GM23338 (cell line): Measurements from ENCODE around the gene KLK4. TPM values are rescaled to one million over a fixed set of nuclear protein-coding genes. Genes with fewer than 3 reads are reported as not detected.

Experiments
- ATAC-seq: fragments of 200-7000 bp; cut with Tn5 transposase; 3 replicates; pipeline ENCODE4 v1.9.1; 2020
- DNase-seq: peaks from one replicate; pipeline ENCODE4 v3.0.0-alpha.2; 2015; ENCODE audit warnings: low spot score
- H2AFZ ChIP-seq: fragments of 200-600 bp; sonication (generic); 2 replicates; pipeline ENCODE4 v1.8.0; 2016; ENCODE audit warnings: antibody characterized with exemption, mild to moderate bottlenecking, moderate library complexity
- H3F3A ChIP-seq: fragments of 200-600 bp; sonication (generic); replicated peaks from 2 replicates; pipeline ENCODE4 v1.8.0; 2017; ENCODE audit warnings: antibody characterized with exemption, mixed run types, low read depth
- H3K27ac ChIP-seq: fragments of 200-600 bp; sonication (generic); 2 replicates; pipeline ENCODE4 v1.6.1; 2016; ENCODE audit warnings: low read depth
- H3K27me3 ChIP-seq: fragments of 200-600 bp; sonication (generic); 2 replicates; pipeline ENCODE4 v1.8.0; 2016; ENCODE audit warnings: mild to moderate bottlenecking, mixed run types, moderate library complexity; ENCODE audit not compliant: insufficient read depth
- H3K36me3 ChIP-seq: fragments of 200-600 bp; sonication (generic); 2 replicates; pipeline ENCODE4 v1.8.0; 2016; ENCODE audit warnings: mild to moderate bottlenecking; ENCODE audit not compliant: insufficient read depth
- H3K4me1 ChIP-seq: fragments of 200-600 bp; sonication (generic); 2 replicates; pipeline ENCODE4 v1.8.0; 2016; ENCODE audit warnings: mild to moderate bottlenecking, moderate library complexity; ENCODE audit not compliant: insufficient read depth
- H3K4me2 ChIP-seq: fragments of 200-600 bp; sonication (generic); 2 replicates; pipeline ENCODE4 v1.7.1; 2017; ENCODE audit warnings: mixed run types
- H3K4me3 ChIP-seq: fragments of 200-600 bp; sonication (generic); 2 replicates; pipeline ENCODE4 v1.6.1; 2016; ENCODE audit warnings: mixed run types
- H3K79me2 ChIP-seq: fragments of 200-600 bp; sonication (generic); replicated peaks from 2 replicates; pipeline ENCODE4 v1.8.0; 2017; ENCODE audit warnings: mild to moderate bottlenecking; ENCODE audit not compliant: insufficient read depth
- H3K9me2 ChIP-seq: fragments of 200-600 bp; sonication (generic); 2 replicates; pipeline ENCODE4 v1.8.0; 2017; ENCODE audit not compliant: insufficient read depth
- H4K20me1 ChIP-seq: fragments of 200-600 bp; sonication (generic); replicated peaks from 2 replicates; pipeline ENCODE4 v1.8.0; 2017; ENCODE audit warnings: mild to moderate bottlenecking; ENCODE audit not compliant: insufficient read depth
- H3K27ac Mint-ChIP-seq: 2 replicates; pipeline ENCODE4 v1.8.0; 2020; ENCODE audit warnings: inconsistent platforms, mild to moderate bottlenecking, moderate library complexity, mixed read lengths
- H3K27me3 Mint-ChIP-seq: 3 replicates; pipeline ENCODE4 v1.8.0; 2022; ENCODE audit warnings: low read depth, mild to moderate bottlenecking, moderate library complexity, mixed read lengths, inconsistent platforms; ENCODE audit not compliant: insufficient read depth, poor library complexity
- H3K36me3 Mint-ChIP-seq: 3 replicates; pipeline ENCODE4 v1.8.0; 2021; ENCODE audit warnings: low read depth, mild to moderate bottlenecking, inconsistent platforms, moderate library complexity, mixed read lengths
- H3K4me1 Mint-ChIP-seq: 3 replicates; pipeline ENCODE4 v1.8.0; 2020; ENCODE audit warnings: mild to moderate bottlenecking, inconsistent platforms, mixed read lengths
- H3K4me3 Mint-ChIP-seq: 3 replicates; pipeline ENCODE4 v1.8.0; 2021; ENCODE audit warnings: moderate library complexity, mild to moderate bottlenecking, inconsistent platforms, mixed read lengths
- H3K9me3 Mint-ChIP-seq: 3 replicates; pipeline ENCODE4 v1.8.0; 2020; ENCODE audit warnings: moderate library complexity, mild to moderate bottlenecking, inconsistent platforms, mixed read lengths
- CREB1 ChIP-seq: fragments of 250-450 bp; sonication (Bioruptor Pico); IDR thresholded peaks from 2 replicates; pipeline ENCODE4 v1.5.0; 2020; ENCODE audit warnings: low read depth, mild to moderate bottlenecking, moderate library complexity
- EZH2 ChIP-seq: fragments of 200-600 bp; sonication (generic); IDR thresholded peaks from one replicate; pipeline ENCODE4 v1.8.0; 2017; ENCODE audit warnings: antibody characterized with exemption, mild to moderate bottlenecking, low read depth; ENCODE audit not compliant: unreplicated experiment
- EZH2phosphoT487 ChIP-seq: fragments of 200-600 bp; sonication (generic); IDR thresholded peaks from one replicate; pipeline ENCODE4 v1.8.1; 2018; ENCODE audit warnings: antibody characterized with exemption; ENCODE audit not compliant: unreplicated experiment
- JUNB ChIP-seq: IDR thresholded peaks from one replicate; pipeline ENCODE4 v1.6.1; 2016; ENCODE audit warnings: antibody characterized with exemption; ENCODE audit not compliant: unreplicated experiment
- NANOG ChIP-seq: IDR thresholded peaks from 2 replicates; pipeline ENCODE4 v1.6.1; 2016; ENCODE audit warnings: antibody characterized with exemption, borderline replicate concordance
- POLR2AphosphoS5 ChIP-seq: IDR thresholded peaks from 2 replicates; pipeline ENCODE4 v1.6.1; 2016; ENCODE audit warnings: antibody characterized with exemption, low read depth
- STAT1 ChIP-seq: IDR thresholded peaks from one replicate; pipeline ENCODE4 v1.6.1; 2016; ENCODE audit warnings: antibody characterized with exemption; ENCODE audit not compliant: unreplicated experiment
- ZNF114 ChIP-seq: fragments of 250-450 bp; sonication (Bioruptor Pico); IDR thresholded peaks from 2 replicates; pipeline ENCODE4 v1.5.0; 2020; ENCODE audit warnings: mild to moderate bottlenecking, moderate library complexity
- ZNF331 ChIP-seq: fragments of 250-450 bp; sonication (Bioruptor Pico); IDR thresholded peaks from 2 replicates; pipeline ENCODE4 v1.5.0; 2020; ENCODE audit warnings: low read depth, mild to moderate bottlenecking, moderate library complexity
- polyA plus RNA-seq: library from polyadenylated mRNA; unstranded; fragments of >200 nt; fragmentation: Nextera tagmentation; extraction: Ambion mirVana; gene quantifications from 2 replicates; pipeline ENCODE4 v1.2.1, GENCODE V29; 2016
- total RNA-seq: library from RNA; depleted of rRNA; stranded (reverse); fragments of >200 nt; shearing (Covaris generic); gene quantifications from 2 replicates; pipeline ENCODE4 v1.2.3, GENCODE V29; 2014
- TF ChIP-seq, protein P1 (sequence below): IDR thresholded peaks from 2 replicates; pipeline ENCODE4 v1.6.1; 2016; ENCODE audit warnings: antibody characterized with exemption
- TF ChIP-seq, protein P2 (sequence below), 2 experiments: fragments of 200-600 bp in 1 of 2; sonication (generic) in 1 of 2; conservative IDR thresholded peaks; 2 replicates each; pipeline versions ENCODE4 v1.5.1 to v1.6.1; 2016 to 2017; ENCODE audit warnings: antibody characterized with exemption in 2 of 2, low read depth in 2 of 2, mild to moderate bottlenecking in 2 of 2, moderate library complexity in 1 of 2
- TF ChIP-seq, protein P3 (sequence below): IDR thresholded peaks from one replicate; pipeline ENCODE4 v1.6.1; 2018; ENCODE audit warnings: antibody characterized with exemption; ENCODE audit not compliant: unreplicated experiment
- TF ChIP-seq, protein P4 (sequence below): fragments of 250-450 bp; sonication (Bioruptor Pico); IDR thresholded peaks from 2 replicates; pipeline ENCODE4 v1.5.0; 2020; ENCODE audit warnings: mild to moderate bottlenecking, moderate library complexity

Gene KLK4
- total and polyA plus RNA-seq, 2 experiments from 2014 or later: 0.76 to 1.8 TPM

DNA sequence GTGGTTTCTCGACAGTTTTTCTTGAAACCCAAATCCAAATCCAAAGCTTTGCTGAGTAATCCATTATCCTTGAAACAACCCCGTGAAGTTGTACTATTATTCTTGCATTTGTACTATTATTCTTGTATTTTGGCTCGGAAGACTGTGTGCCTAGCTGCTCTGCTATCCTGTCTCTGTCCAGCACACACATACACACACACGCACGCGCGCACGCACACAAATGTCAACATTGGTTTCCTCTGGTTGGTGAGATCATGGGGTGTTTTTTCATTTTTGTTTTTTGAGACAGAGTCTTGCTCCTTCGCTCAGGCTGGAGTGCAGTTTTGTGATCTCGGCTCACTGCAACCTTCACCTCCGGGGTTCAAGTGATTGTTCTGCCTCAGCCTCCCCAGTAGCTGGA, 14.9 kb upstream of the KLK4 start:
- no peak overlapping the region for H3K4me3 Mint-ChIP-seq
- peaks cover 17% of the 10 kb centered on the region for H3K4me1 Mint-ChIP-seq
- no peak overlapping the region for H2AFZ ChIP-seq
- H3F3A ChIP-seq: no peaks in the 10 kb centered on the region
- no peaks in the 10 kb centered on the region for H3K27me3 ChIP-seq
- ATAC-seq (no peak), DNase-seq (no peak)
- H3K27ac ChIP-seq: no peak overlapping the region
- H3K36me3 ChIP-seq: no peaks in the 10 kb centered on the region
- peaks cover 13% of the 10 kb centered on the region for H3K27me3 Mint-ChIP-seq
- H3K27ac Mint-ChIP-seq: no peak overlapping the region
- no peak overlapping the region for H3K4me3 ChIP-seq
- H3K36me3 Mint-ChIP-seq: no peaks in the 10 kb centered on the region
- no peaks in the 10 kb centered on the region; the same call in 1 of the 3 replicates for H3K9me3 Mint-ChIP-seq
- H3K4me1 ChIP-seq: peaks cover 9% of the 10 kb centered on the region; the same call in 1 of the 2 replicates
- no peaks in the 10 kb centered on the region for H3K9me2 ChIP-seq
- TF ChIP-seq JUNB: no peak
- TF ChIP-seq, protein P1, sequence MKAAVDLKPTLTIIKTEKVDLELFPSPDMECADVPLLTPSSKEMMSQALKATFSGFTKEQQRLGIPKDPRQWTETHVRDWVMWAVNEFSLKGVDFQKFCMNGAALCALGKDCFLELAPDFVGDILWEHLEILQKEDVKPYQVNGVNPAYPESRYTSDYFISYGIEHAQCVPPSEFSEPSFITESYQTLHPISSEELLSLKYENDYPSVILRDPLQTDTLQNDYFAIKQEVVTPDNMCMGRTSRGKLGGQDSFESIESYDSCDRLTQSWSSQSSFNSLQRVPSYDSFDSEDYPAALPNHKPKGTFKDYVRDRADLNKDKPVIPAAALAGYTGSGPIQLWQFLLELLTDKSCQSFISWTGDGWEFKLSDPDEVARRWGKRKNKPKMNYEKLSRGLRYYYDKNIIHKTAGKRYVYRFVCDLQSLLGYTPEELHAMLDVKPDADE: no peak
- TF ChIP-seq, protein P2, sequence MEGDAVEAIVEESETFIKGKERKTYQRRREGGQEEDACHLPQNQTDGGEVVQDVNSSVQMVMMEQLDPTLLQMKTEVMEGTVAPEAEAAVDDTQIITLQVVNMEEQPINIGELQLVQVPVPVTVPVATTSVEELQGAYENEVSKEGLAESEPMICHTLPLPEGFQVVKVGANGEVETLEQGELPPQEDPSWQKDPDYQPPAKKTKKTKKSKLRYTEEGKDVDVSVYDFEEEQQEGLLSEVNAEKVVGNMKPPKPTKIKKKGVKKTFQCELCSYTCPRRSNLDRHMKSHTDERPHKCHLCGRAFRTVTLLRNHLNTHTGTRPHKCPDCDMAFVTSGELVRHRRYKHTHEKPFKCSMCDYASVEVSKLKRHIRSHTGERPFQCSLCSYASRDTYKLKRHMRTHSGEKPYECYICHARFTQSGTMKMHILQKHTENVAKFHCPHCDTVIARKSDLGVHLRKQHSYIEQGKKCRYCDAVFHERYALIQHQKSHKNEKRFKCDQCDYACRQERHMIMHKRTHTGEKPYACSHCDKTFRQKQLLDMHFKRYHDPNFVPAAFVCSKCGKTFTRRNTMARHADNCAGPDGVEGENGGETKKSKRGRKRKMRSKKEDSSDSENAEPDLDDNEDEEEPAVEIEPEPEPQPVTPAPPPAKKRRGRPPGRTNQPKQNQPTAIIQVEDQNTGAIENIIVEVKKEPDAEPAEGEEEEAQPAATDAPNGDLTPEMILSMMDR (conservative IDR thresholded peaks at IDR 0.05; ENCODE audit: low read depth in 2 of 2): no peak
- TF ChIP-seq EZH2phosphoT487: no peak
- no peak for TF ChIP-seq STAT1
- no peak for TF ChIP-seq CREB1 (CRISPR knock-in tag)
- TF ChIP-seq EZH2: no peak
- no peak for TF ChIP-seq ZNF114 (CRISPR knock-in tag)
- TF ChIP-seq ZNF331 (CRISPR knock-in tag): no peak
- TF ChIP-seq NANOG: no peak
- no peak for TF ChIP-seq POLR2AphosphoS5
- TF ChIP-seq, protein P3, sequence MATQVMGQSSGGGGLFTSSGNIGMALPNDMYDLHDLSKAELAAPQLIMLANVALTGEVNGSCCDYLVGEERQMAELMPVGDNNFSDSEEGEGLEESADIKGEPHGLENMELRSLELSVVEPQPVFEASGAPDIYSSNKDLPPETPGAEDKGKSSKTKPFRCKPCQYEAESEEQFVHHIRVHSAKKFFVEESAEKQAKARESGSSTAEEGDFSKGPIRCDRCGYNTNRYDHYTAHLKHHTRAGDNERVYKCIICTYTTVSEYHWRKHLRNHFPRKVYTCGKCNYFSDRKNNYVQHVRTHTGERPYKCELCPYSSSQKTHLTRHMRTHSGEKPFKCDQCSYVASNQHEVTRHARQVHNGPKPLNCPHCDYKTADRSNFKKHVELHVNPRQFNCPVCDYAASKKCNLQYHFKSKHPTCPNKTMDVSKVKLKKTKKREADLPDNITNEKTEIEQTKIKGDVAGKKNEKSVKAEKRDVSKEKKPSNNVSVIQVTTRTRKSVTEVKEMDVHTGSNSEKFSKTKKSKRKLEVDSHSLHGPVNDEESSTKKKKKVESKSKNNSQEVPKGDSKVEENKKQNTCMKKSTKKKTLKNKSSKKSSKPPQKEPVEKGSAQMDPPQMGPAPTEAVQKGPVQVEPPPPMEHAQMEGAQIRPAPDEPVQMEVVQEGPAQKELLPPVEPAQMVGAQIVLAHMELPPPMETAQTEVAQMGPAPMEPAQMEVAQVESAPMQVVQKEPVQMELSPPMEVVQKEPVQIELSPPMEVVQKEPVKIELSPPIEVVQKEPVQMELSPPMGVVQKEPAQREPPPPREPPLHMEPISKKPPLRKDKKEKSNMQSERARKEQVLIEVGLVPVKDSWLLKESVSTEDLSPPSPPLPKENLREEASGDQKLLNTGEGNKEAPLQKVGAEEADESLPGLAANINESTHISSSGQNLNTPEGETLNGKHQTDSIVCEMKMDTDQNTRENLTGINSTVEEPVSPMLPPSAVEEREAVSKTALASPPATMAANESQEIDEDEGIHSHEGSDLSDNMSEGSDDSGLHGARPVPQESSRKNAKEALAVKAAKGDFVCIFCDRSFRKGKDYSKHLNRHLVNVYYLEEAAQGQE: no peak
- TF ChIP-seq, protein P4, sequence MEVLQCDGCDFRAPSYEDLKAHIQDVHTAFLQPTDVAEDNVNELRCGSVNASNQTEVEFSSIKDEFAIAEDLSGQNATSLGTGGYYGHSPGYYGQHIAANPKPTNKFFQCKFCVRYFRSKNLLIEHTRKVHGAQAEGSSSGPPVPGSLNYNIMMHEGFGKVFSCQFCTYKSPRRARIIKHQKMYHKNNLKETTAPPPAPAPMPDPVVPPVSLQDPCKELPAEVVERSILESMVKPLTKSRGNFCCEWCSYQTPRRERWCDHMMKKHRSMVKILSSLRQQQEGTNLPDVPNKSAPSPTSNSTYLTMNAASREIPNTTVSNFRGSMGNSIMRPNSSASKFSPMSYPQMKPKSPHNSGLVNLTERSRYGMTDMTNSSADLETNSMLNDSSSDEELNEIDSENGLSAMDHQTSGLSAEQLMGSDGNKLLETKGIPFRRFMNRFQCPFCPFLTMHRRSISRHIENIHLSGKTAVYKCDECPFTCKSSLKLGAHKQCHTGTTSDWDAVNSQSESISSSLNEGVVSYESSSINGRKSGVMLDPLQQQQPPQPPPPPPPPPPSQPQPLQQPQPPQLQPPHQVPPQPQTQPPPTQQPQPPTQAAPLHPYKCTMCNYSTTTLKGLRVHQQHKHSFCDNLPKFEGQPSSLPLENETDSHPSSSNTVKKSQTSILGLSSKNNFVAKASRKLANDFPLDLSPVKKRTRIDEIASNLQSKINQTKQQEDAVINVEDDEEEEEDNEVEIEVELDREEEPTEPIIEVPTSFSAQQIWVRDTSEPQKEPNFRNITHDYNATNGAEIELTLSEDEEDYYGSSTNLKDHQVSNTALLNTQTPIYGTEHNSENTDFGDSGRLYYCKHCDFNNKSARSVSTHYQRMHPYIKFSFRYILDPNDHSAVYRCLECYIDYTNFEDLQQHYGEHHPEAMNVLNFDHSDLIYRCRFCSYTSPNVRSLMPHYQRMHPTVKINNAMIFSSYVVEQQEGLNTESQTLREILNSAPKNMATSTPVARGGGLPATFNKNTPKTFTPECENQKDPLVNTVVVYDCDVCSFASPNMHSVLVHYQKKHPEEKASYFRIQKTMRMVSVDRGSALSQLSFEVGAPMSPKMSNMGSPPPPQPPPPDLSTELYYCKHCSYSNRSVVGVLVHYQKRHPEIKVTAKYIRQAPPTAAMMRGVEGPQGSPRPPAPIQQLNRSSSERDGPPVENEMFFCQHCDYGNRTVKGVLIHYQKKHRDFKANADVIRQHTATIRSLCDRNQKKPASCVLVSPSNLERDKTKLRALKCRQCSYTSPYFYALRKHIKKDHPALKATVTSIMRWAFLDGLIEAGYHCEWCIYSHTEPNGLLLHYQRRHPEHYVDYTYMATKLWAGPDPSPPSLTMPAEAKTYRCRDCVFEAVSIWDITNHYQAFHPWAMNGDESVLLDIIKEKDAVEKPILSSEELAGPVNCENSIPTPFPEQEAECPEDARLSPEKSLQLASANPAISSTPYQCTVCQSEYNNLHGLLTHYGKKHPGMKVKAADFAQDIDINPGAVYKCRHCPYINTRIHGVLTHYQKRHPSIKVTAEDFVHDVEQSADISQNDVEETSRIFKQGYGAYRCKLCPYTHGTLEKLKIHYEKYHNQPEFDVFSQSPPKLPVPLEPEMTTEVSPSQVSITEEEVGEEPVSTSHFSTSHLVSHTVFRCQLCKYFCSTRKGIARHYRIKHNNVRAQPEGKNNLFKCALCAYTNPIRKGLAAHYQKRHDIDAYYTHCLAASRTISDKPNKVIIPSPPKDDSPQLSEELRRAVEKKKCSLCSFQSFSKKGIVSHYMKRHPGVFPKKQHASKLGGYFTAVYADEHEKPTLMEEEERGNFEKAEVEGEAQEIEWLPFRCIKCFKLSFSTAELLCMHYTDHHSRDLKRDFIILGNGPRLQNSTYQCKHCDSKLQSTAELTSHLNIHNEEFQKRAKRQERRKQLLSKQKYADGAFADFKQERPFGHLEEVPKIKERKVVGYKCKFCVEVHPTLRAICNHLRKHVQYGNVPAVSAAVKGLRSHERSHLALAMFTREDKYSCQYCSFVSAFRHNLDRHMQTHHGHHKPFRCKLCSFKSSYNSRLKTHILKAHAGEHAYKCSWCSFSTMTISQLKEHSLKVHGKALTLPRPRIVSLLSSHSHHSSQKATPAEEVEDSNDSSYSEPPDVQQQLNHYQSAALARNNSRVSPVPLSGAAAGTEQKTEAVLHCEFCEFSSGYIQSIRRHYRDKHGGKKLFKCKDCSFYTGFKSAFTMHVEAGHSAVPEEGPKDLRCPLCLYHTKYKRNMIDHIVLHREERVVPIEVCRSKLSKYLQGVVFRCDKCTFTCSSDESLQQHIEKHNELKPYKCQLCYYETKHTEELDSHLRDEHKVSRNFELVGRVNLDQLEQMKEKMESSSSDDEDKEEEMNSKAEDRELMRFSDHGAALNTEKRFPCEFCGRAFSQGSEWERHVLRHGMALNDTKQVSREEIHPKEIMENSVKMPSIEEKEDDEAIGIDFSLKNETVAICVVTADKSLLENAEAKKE: no peak
- no peak overlapping the region for H3K4me2 ChIP-seq
- H3K79me2 ChIP-seq: no peaks in the 10 kb centered on the region
- no peaks in the 10 kb centered on the region for H4K20me1 ChIP-seq
